ENCODE results near the gene SDC3. TPM values are rescaled to one million over a fixed set of nuclear protein-coding genes. Genes with fewer than 3 reads are reported as not detected.

The SDC3 gene
- total RNA-seq, 1 donor from 2014 or later: 17.1 TPM

DNA sequence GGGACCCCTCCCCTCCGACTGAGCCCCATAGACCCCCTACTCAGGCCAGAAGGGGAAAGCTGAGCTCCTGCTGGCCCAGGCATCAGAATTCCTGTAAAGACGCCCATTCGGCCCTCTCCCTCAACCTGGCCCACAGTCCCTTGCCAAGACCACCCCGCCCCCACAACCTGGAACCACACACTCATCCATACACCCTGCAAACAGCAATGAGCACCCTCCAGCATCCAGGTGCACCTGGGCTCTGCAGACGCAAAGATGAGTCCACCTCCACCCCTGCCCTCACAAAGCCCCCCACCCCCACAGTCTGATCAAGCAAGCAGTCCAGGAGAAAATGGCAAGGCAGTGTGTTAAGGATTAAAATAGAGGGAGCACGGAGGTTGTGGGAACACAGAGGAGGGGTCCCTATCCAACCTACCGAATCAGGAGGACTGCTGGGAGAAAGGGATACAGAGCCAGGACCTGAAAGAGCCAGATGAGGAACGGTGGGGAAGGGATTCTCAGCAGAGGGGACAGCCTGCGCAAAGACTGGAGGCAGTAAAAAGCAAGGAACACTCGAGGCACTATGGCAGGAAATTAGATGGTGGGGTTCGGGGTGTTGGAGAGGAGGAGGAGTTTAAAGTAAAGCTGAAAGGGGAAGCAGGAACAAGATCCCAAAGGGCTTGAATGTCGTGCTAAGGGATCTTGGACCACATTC lies 83.7 kb downstream of the SDC3 start:
- DNase-seq (ENCODE audit: low spot score): no peak

DNA sequence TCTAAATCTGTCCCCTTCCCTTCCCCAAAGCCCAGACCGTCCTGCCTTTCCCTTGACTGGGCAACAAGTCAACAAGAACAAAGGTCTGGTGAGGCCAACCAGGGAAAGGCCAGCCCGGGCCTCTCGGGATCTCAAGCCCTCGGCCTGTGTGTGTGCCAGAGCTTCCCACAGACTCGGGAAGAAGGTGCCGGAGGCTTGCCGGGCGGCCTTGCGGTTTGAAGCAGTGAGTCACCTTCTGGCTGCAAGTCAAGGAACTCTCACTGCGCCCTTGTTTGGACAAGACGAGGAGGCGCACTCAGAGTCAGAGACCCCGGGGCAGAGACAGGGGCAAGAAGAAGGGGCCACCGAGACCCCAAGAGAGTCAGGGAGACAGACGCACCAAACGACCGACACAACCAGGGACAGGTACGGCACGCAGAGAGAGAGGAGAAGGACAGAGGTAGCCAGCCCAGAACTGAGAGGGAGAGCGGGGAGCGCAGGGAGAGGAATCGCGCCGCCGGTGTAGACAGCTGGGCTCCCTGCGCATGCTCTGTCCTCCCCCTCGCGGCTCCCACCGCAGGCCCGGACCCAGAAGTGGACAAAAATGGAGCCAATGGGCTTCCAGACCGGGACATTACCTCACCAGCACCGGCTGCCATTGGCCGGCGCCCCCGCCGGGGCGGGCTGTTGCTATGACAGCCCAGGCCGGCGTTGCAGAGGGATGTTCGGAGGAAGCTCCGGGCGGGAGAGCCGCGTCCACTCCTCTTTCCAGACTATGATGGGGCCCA lies 84.4 kb downstream of the SDC3 start:
- ATAC-seq (peak; percentile 90), DNase-seq (ENCODE audit: low spot score) (peak; percentile 97)

More for the DNA sequence above, 83.7 kb downstream of the SDC3 start:
- no peak for ATAC-seq

DNA sequence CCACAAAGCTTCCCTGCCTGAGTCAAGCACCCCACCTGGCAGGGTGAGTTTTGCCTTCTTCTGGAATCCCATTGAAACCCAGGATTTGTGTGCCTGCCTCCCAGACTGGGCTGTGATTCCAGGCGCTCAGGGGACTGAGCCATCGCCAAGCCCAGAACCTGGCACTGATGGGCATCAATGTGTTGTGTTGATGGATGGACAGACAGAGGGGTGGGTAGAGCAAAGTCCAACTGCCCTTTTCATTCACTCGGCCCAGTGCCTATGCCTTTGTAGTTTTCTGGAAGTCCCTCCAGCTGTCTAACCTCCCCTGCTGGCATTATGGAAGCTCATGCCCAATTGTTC lies 85.0 kb downstream of the SDC3 start:
- DNase-seq (ENCODE audit: low spot score): peak; percentile 64
- ATAC-seq: peak; percentile 49

DNA sequence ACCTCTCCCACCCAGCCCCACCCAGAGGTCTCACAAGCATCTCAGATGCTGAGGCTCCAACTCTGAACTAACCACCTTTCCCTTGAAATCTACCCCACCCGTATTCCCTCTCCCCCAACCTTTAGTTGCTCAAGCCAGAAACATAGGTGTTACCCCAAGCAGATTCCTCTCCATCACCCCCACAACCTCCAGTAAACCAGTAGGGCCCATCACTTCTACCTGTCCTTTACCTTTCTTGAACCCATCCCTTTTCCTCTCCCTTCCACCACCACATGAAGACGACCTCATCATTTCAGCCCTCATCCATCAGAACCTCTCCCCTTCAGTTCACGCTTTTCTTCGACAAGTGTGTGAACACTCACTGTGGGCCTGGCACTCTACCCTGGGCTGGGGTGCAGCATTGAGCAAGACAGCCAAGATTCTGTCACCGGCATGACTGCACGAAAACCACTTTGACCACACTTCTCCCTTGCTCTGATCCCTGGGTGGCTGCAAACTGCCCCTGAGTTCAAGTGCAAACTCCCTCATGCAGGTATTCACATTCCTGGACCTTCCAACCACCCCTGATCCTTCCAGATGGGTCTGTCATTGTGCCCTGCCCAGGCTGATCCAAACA lies 85.5 kb downstream of the SDC3 start:
- no peak for DNase-seq (ENCODE audit: low spot score)

DNA sequence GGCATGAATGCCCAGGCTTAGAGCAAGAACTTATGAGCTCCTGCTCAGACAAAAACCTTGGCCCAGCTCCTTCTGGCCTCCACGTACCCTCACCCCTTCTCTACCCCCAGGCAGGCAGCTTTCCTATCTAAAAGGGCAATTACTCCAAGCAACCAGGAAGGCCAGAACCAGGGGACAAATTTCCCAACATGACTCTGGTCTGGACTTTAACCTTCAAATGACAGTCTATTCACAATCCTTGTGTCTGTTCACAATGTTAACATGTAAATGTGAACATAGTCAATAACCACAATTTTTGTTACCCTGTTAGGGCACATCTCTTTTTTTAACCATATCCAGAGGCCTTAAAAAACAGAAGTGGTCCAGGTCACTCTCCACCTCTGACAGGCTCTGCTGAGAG lies 86.6 kb downstream of the SDC3 start:
- peak; percentile 53 for ATAC-seq
- DNase-seq (ENCODE audit: low spot score): no peak

More for the DNA sequence above, 85.5 kb downstream of the SDC3 start:
- ATAC-seq: no peak

DNA sequence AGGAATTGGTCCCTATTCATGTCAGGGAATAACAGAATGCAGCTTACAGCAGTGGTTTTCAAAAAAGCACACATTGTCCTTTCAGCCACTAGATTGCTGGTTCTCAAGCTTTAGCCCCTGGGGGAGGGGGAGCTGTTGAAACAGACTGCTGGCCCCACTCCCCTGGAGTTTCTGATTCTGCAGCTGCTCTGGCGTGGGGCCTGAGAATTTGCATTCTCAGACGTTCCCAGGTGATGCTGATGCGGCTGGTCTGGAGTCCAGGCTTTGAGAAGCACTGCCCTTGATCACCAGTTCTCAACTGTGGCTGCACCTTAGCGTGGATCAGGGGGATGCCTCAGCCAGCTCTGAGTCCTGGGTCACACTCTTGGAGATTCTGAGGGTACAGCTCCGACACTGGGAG lies 88.3 kb downstream of the SDC3 start:
- DNase-seq (ENCODE audit: low spot score): no peak
- no peak for ATAC-seq

Other genes with a start within 250 kb of the SDC3 start
- gene MATN1, start 185.2 kb downstream of the SDC3 start, total RNA-seq: not detected
- gene LAPTM5, start 151.0 kb downstream of the SDC3 start, total RNA-seq: 22.3 TPM
- 51.2 TPM for gene PUM1, start 157.0 kb upstream of the SDC3 start, total RNA-seq